ENCODE results near the gene DPP6. TPM values are rescaled to one million over a fixed set of nuclear protein-coding genes. Genes with fewer than 3 reads are reported as not detected.

Gene DPP6
- total and polyA plus RNA-seq, 2 experiments from 2014 or later: not detected

GRCh38 chr7:154842591-154842990 lies 790.4 kb downstream of the DPP6 start (continued):
- TF ChIP-seq, protein P1, sequence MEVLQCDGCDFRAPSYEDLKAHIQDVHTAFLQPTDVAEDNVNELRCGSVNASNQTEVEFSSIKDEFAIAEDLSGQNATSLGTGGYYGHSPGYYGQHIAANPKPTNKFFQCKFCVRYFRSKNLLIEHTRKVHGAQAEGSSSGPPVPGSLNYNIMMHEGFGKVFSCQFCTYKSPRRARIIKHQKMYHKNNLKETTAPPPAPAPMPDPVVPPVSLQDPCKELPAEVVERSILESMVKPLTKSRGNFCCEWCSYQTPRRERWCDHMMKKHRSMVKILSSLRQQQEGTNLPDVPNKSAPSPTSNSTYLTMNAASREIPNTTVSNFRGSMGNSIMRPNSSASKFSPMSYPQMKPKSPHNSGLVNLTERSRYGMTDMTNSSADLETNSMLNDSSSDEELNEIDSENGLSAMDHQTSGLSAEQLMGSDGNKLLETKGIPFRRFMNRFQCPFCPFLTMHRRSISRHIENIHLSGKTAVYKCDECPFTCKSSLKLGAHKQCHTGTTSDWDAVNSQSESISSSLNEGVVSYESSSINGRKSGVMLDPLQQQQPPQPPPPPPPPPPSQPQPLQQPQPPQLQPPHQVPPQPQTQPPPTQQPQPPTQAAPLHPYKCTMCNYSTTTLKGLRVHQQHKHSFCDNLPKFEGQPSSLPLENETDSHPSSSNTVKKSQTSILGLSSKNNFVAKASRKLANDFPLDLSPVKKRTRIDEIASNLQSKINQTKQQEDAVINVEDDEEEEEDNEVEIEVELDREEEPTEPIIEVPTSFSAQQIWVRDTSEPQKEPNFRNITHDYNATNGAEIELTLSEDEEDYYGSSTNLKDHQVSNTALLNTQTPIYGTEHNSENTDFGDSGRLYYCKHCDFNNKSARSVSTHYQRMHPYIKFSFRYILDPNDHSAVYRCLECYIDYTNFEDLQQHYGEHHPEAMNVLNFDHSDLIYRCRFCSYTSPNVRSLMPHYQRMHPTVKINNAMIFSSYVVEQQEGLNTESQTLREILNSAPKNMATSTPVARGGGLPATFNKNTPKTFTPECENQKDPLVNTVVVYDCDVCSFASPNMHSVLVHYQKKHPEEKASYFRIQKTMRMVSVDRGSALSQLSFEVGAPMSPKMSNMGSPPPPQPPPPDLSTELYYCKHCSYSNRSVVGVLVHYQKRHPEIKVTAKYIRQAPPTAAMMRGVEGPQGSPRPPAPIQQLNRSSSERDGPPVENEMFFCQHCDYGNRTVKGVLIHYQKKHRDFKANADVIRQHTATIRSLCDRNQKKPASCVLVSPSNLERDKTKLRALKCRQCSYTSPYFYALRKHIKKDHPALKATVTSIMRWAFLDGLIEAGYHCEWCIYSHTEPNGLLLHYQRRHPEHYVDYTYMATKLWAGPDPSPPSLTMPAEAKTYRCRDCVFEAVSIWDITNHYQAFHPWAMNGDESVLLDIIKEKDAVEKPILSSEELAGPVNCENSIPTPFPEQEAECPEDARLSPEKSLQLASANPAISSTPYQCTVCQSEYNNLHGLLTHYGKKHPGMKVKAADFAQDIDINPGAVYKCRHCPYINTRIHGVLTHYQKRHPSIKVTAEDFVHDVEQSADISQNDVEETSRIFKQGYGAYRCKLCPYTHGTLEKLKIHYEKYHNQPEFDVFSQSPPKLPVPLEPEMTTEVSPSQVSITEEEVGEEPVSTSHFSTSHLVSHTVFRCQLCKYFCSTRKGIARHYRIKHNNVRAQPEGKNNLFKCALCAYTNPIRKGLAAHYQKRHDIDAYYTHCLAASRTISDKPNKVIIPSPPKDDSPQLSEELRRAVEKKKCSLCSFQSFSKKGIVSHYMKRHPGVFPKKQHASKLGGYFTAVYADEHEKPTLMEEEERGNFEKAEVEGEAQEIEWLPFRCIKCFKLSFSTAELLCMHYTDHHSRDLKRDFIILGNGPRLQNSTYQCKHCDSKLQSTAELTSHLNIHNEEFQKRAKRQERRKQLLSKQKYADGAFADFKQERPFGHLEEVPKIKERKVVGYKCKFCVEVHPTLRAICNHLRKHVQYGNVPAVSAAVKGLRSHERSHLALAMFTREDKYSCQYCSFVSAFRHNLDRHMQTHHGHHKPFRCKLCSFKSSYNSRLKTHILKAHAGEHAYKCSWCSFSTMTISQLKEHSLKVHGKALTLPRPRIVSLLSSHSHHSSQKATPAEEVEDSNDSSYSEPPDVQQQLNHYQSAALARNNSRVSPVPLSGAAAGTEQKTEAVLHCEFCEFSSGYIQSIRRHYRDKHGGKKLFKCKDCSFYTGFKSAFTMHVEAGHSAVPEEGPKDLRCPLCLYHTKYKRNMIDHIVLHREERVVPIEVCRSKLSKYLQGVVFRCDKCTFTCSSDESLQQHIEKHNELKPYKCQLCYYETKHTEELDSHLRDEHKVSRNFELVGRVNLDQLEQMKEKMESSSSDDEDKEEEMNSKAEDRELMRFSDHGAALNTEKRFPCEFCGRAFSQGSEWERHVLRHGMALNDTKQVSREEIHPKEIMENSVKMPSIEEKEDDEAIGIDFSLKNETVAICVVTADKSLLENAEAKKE (CRISPR knock-in tag; IDR thresholded peaks at IDR 0.05): no peak

DNA sequence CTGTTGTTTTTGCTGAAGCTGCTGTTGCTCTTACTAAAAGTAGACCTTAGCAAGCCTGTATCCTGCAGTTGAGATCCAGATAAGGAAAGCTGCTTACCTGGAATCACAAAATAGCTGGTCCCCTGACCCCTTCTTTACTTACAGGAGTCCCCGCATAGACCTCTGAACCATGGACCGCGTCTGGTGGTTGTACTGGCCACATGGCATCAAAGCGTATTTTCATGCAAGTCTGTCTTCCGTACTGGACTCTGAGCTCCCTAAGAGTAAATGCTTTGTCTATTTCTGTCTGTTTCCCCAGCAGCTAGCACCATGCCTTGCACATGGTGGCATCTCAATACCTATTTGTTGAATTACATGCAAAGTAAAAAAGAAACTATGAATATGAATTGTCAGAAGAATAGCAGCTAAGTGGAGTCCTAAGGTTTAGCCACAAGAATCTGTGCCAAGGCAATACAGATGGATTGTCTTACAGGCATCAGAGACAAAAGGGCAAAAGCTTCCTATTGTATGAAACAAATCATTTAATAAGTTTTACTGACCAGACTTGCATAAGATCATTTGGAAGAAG lies 791.6 kb downstream of the DPP6 start:
- Histone ChIP-seq H3K27ac (ENCODE audit: low read depth) (no peak overlapping the region), H3F3A (replicated peaks; ENCODE audit: low read depth) (no peaks in the 10 kb centered on the region), H3K4me3 (no peak overlapping the region), H3K36me3 (ENCODE audit: insufficient read depth) (peaks cover 8% of the 10 kb centered on the region; the same call in 1 of the 2 replicates), H3K27me3 (ENCODE audit: insufficient read depth) (no peaks in the 10 kb centered on the region), H2AFZ (no peak overlapping the region), H4K20me1 (replicated peaks; ENCODE audit: insufficient read depth) (no peaks in the 10 kb centered on the region), H3K4me2 (no peak overlapping the region), H3K79me2 (replicated peaks; ENCODE audit: insufficient read depth) (no peaks in the 10 kb centered on the region), H3K4me1 (ENCODE audit: insufficient read depth) (no peaks in the 10 kb centered on the region), H3K9me2 (ENCODE audit: insufficient read depth) (no peaks in the 10 kb centered on the region)
- ATAC-seq (no peak), DNase-seq (ENCODE audit: low spot score) (no peak)
- no peak overlapping the region for H3K27ac Mint-ChIP-seq
- H3K27me3 Mint-ChIP-seq (ENCODE audit: insufficient read depth, low read depth, poor library complexity): peaks cover 12% of the 10 kb centered on the region
- H3K36me3 Mint-ChIP-seq (ENCODE audit: low read depth): no peaks in the 10 kb centered on the region
- H3K9me3 Mint-ChIP-seq: no peaks in the 10 kb centered on the region
- peaks cover 7% of the 10 kb centered on the region for H3K4me1 Mint-ChIP-seq
- no peak overlapping the region for H3K4me3 Mint-ChIP-seq
- TF ChIP-seq STAT1 (IDR thresholded peaks at IDR 0.05; ENCODE audit: unreplicated experiment): no peak
- no peak for TF ChIP-seq CREB1 (CRISPR knock-in tag; IDR thresholded peaks at IDR 0.05; ENCODE audit: low read depth)
- no peak for TF ChIP-seq REST (IDR thresholded peaks at IDR 0.05; ENCODE audit: unreplicated experiment)
- no peak for TF ChIP-seq POLR2AphosphoS5 (IDR thresholded peaks at IDR 0.05; ENCODE audit: low read depth)
- no peak for TF ChIP-seq ZNF114 (CRISPR knock-in tag; IDR thresholded peaks at IDR 0.05)
- no peak for TF ChIP-seq JUNB (IDR thresholded peaks at IDR 0.05; ENCODE audit: unreplicated experiment)
- TF ChIP-seq ZNF331 (CRISPR knock-in tag; IDR thresholded peaks at IDR 0.05; ENCODE audit: low read depth): no peak
- TF ChIP-seq, protein P2, sequence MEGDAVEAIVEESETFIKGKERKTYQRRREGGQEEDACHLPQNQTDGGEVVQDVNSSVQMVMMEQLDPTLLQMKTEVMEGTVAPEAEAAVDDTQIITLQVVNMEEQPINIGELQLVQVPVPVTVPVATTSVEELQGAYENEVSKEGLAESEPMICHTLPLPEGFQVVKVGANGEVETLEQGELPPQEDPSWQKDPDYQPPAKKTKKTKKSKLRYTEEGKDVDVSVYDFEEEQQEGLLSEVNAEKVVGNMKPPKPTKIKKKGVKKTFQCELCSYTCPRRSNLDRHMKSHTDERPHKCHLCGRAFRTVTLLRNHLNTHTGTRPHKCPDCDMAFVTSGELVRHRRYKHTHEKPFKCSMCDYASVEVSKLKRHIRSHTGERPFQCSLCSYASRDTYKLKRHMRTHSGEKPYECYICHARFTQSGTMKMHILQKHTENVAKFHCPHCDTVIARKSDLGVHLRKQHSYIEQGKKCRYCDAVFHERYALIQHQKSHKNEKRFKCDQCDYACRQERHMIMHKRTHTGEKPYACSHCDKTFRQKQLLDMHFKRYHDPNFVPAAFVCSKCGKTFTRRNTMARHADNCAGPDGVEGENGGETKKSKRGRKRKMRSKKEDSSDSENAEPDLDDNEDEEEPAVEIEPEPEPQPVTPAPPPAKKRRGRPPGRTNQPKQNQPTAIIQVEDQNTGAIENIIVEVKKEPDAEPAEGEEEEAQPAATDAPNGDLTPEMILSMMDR (conservative IDR thresholded peaks at IDR 0.05; ENCODE audit: low read depth in 2 of 2): no peak
- TF ChIP-seq EZH2phosphoT487 (IDR thresholded peaks at IDR 0.05; ENCODE audit: unreplicated experiment): no peak
- no peak for TF ChIP-seq NANOG (IDR thresholded peaks at IDR 0.05; ENCODE audit: borderline replicate concordance)
